IPS-NIHi11 (cell line): ENCODE data around the gene FAM184B.
A peak's percentile ranks its signal among the peaks of the same experiment; 100 is the strongest.
"Not testable (repeated sequence)": the region's sequence is repeated elsewhere in the genome, so short reads cannot be mapped to it uniquely, and the experiment has no call there.

ENCODE experiments used
- DNase-seq: peaks from one replicate; pipeline ENCODE4 v3.0.0; 2012; ENCODE audit warnings: mixed read lengths, low spot score

FAM184B gene

GRCh38 chr4:17682222-17682566 is 99.2 kb downstream of the FAM184B start:
- no peak for DNase-seq

DNA sequence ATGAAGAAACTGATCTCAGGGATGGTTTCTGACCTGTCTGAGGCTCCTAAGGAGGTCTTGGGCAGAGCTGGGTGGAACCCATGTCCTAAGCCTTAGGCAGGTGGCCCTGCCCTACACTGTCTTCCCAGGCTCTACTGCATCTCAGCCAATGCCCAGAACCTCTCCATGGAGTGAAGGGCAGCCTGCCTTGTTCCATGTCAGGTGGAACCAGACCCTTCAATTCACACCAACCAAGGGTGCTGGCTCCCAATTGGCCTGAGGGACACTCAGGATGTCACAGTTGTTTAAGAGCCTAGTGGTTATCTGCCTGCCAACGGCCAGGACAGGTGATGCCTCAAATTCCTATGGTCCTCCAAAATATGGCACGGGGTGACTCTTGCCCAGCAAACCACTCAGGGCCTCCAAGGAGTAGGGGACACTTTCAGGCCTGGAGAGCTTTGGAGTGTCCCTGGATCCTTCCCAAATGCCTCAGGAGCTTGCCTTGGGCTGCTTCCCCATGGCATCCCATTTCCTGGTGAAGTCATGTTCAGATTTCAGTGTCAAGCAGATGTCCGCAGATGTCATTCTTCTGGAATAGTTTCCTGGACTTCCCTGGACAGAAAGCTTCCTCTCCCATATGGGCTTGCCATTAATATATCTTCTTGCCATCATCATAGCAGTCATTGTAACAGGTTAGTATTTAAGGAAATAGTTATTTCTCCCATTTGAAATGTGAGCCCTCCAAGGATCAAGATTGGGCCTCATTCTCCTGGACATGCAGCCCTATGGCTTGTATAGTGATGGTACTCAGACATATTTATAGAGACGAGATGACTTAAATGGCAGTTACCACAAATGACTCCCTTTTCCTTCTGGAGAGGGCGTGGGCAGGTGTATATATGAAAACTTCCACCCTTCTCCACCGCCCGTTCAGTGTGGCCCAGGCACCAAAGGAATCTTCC is 99.9 kb downstream of the FAM184B start:
- no peak for DNase-seq

GRCh38 chr4:17680559-17681280 is 100.7 kb downstream of the FAM184B start:
- DNase-seq: no peak

- no peak for DNase-seq
These were observed 111.0 kb downstream of the FAM184B start for GRCh38 chr4:17670423-17670822.

- no peak for DNase-seq
These were observed 113.7 kb downstream of the FAM184B start for GRCh38 chr4:17667653-17668201.

DNA sequence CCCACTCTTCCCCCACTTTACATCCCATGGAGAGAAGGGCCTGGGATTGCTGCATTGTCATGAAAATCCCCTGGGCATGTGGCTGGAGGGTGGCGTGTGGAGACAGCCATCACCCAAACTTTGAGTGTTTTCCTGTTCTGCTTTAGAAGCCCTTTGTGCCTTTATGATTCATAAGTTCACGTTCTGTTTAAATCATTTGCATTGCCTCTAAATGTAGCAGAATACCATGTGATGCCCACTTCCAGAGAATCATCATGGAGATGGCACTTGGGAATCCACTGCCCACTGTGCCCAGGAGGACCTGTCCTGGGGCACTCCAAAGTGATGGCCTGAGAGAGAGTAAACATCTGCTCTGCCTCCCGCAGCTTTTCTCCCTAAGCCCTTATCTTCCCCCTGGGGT is 114.2 kb downstream of the FAM184B start:
- DNase-seq: no peak

DNA sequence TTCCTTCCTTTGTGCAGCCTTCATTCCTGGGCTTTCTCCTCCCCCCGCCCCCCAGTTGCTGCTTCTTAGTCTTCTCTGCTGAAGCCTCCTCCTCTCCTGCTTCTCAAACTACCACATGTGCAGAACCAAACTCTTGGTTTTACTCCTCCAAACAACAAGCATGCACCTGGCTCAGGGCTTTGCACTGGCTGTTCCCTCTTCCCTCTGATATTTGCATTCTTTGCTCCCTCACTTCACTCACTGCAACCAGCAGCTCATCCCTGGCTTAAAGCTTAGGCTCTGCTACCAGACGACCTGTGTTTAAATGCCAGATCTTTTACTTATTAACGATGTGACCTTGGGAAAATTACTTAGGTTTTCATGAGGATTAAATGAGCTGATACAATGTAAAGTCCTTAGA is 115.6 kb downstream of the FAM184B start:
- no peak for DNase-seq

DNA sequence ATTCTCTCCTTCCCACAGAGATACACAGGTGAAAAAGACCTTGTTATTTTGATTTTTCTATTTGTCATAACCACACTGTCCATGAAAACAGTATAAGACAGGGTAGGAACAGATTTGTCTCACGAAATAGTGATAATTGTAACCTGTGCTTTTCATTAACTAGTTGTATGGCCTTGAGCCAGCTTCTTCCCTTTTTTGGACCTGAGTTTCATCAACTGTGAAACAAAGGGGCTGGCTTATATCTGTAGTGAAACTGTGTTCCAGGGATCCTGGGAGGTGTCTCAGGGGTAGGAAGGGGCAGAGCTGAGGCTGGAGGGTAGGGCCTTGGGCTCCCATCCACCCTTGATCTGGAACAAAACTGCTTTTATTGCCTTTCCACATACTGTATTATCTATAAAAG is 116.1 kb downstream of the FAM184B start:
- DNase-seq: no peak

GRCh38 chr4:17664755-17665154 is 116.7 kb downstream of the FAM184B start:
- DNase-seq: no peak

DNA sequence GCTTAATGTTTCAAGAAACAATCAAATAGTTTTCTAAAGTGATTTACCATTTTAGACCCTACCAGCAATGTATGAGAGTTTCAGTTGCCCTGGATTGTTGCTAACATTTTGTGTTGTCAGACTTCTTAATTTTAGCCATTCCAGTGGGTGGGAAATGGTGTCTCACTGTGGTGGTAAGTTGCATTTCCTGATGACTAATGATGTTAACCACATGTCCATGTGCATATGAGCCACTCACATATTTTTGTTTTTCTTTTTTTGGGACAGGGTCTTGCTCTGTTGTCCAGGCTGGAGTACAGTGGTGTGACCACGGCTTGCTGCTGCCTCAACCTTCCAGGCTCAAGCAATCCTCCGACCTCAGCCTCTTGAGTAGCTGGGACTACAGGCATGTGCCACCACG is 118.7 kb downstream of the FAM184B start:
- DNase-seq: no peak

DNA sequence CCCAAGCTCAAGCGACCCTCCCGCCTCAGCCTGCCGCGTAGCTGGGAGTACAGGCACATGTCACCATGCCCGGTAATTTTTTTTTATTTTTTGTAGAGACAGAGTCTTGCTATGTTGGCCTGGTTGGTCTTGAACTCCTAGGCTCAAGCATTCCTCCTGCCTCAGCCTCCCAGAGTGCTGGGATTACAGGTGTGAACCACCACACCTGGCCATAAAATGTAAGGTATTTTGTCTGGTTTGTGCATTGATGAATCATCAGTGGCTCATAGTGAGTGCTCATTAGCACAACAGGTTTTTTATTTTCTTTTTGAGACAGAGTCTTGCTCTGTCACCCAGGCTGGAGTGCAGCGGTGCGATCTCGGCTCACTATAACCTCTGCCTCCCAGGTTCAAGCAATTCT is 122.2 kb downstream of the FAM184B start:
- not testable (repeated sequence) for DNase-seq

- DNase-seq: no peak
These were observed 123.6 kb downstream of the FAM184B start for GRCh38 chr4:17657849-17658248.

DNA sequence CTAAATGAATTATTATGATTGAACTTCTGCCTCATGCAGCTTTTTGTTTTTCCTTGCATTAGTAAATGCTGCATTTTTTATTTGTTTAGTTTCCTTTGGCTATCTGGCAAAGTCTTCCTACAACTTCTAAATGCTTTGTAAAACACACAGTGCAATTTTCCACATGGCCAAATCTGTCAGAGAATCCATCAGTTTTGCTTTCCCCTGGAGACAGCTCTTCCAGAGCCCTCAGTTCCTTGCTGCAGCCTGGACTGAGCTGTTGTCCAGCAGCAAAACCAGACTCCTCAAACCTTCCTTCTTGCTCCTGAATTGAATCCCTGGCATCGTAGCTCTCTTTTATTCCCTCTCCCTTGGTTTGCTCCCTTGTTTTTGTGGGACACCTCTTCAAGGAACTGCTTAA is 124.3 kb downstream of the FAM184B start:
- DNase-seq: no peak

DNA sequence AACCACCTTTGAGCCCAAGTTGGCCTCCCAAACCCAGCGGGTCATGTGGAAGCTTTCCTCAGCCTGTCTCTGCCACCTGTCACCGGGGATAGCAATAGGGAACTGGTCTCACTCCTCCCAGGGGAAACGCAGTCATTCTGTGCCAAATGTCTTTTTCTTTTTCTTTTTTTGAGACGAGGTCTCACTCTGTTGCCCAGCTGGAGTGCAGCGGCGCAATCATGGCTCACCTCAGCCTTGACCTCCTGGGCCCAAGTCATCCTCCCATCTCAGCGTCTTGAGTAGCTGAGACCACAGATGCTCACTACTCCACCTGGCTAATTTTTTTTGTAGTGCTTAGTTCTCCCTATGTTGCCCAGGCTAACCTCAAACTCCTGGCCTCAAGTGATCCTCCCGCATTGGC is 126.7 kb downstream of the FAM184B start:
- no peak for DNase-seq

- DNase-seq: no peak
These were observed 131.0 kb downstream of the FAM184B start for GRCh38 chr4:17650406-17650805.

DNA sequence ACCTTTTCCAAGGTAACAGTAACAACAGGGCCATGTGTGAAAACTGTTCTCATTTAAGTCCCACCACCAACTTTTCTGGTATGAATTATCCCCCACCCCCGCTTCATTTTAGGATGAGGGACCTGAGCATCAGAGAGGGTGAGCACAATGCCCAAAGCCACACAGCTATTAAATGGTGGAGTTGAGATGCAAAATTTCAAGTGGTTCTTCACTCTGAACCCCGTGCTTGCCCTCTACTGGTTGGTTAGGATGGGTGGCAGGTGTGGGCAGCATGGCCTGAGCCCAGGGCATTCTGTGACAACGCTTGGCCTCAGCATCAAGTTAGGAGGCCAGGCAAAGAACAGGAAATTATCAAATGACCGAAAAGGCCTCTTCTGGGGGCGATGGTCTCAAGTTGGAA is 133.5 kb downstream of the FAM184B start:
- peak; percentile 33 for DNase-seq

DNA sequence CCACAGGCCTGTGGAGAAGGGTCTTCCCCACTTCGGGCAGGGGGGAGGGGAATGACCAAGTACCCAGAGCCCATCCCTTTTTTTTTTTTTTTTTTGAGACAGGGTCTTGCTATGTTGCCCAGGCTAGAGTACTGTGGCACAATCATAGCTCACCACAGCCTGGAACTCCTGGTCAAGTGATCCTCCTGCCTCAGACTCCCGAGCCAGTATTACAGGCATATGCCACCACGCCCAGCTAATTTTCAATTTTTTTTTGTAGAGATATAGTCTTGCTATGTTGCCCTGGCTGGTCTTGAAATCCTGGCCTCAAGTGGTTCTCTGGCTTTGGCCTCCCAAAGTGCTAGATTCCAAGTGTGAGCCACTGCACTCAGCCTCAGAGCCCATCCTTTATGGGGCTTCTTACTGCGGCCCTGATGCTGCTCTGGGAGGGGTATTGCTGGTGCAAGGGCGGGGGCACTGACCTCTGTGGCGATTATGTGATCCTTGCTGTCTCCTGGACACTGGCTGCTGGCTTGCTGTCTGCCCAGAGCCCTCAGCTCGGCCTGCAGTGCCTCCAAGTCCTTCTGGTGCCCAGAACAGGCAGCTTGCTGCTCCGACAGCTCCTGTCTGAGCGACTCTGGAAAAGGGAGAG is 134.1 kb downstream of the FAM184B start:
- DNase-seq: no peak

DNA sequence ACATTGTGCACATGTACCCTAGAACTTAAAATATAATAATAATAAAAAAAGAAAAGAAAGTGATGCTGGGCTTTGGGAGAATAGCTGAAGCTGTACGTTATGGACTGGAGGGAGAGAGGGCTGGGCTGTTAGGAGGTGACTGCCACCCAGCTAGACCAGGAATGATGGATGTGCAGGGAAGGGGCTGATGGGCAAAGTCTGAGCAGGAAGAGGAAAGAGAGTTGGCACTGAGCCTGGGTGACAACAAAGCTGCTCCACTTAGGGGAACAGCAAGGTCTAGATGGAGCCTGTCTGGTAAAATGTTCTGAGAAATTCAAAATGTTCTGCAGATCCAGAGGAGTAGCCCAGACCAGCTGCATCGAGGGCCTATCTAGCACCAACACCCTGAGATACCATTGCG is 134.7 kb downstream of the FAM184B start:
- no peak for DNase-seq

DNA sequence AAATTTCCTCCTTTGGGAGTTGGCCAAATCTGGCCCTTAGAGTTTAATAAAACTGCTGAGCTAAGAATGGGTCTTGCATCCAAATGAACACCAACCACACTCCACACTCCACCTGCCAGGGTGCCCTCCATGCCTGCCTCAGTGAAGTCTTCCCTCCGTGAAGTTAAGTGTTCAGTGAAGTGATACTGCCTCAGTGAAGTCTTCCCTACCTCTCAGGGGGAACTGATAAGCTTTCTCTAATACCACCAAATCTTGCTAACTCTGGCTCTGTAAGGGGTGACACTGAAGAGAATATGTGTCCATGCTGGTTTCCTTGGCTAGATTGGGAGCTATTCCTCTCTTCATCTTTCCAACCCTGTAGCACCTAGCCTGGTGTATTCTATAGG is 139.0 kb downstream of the FAM184B start:
- DNase-seq: no peak

DNA sequence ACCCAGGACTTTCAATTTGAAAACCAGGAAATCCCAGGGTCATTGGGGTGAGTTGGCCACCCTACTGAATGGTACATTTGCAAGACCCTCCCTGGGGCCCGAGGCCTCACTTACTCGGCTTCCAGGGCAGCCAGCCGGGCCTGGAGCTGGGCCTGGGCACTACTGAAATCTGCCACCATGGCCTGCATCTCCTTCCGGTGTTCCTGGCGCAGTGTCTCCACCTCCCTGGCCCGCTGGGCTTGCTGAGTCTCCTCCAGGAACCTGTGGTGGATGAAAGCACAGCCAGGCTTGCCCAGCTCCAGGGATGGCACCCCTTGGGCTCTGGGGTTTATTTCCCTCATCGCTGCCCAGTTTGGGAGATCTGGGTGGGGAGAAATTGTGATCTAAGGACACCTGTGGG is 142.3 kb downstream of the FAM184B start:
- no peak for DNase-seq

DNA sequence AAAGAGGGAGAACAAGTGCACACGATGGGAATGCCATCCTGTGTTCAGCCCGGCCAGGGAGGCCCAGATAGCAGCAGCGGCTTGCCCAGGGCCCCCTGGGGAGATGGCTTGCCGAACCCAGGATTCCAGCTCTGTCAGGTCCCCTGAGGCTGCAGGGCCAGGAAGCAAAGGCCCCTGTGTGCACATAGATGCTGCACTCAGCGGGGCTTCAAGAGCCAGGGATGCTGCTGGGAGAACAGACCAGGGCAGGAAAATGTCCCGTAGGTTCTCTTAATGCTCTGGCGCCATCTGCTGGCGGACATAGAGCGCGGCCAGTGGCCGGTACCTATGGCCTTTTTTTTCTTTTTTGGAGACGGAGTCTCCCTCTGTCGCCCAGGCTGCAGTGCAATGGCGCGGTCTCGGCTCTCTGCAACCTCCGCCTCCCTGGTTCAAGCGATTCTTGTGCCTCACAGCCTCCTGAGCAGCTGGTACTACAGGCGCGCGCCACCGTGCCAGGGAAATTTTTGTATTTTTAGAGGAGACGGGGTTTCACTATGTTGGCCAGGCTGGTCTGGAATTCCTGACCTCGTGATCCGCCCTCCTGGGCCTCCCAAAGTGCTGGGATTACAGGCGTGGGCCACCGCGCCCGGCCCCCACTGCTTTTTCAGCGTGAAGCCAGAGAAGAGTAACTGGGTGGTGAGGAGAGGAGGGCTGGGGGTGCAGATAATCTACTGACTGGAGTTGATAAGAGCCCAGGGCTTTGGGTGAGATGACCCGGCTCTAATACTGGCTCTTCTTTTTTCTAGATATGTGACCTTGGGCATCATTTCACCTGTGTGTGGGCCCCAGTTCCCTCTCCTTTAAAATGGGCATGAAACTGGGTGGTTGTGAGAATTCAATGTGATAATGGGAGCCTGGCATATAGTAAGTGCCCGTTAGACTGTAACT is 144.5 kb downstream of the FAM184B start:
- peak; percentile 91 for DNase-seq

GRCh38 chr4:17636341-17636695 is 145.1 kb downstream of the FAM184B start:
- peak; percentile 29 for DNase-seq
